HG03175 (cell line): ENCODE results near the gene NEK7.
"Not testable (repeated sequence)": the region's sequence is repeated elsewhere in the genome, so short reads cannot be mapped to it uniquely, and the experiment has no call there.

Experiments
- ATAC-seq: cut with Tn5 transposase; IDR thresholded peaks from one replicate; pipeline ENCODE4 v1.9.1; 2021; ENCODE audit warnings: mild to moderate bottlenecking, moderate library complexity; ENCODE audit not compliant: unreplicated experiment

NEK7 gene

DNA sequence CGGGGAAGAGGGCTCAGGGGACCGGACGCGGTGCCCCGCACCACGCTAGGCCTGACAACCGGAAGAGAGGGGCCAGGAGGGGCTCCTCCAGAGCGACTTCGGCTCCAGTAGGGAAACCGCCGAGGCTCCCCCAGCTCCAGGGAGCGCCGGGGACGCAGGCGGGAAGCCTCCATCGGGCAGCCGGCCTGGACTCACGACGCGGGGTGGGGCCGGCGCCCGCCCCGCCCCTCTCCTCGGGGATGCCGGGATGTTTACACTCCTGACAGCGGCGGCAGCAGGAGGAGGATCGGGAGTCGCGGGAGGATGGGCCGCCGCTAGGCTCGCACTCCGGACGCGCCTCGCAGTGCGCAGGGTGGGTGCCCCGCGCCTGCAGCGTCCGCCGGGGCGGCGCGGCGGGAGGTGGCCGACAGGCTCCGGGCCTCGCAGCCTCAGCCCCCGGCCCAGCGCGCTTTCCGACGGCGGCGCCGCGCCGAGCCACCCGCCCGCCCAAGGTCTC is at the start of gene NEK7:
Gene NEK7 (plus strand): TSS at position 254 of the 496 bp plus-strand sequence. CDS start 75,583 bp downstream, outside the sequence.
- peak; percentile 37 for ATAC-seq

DNA sequence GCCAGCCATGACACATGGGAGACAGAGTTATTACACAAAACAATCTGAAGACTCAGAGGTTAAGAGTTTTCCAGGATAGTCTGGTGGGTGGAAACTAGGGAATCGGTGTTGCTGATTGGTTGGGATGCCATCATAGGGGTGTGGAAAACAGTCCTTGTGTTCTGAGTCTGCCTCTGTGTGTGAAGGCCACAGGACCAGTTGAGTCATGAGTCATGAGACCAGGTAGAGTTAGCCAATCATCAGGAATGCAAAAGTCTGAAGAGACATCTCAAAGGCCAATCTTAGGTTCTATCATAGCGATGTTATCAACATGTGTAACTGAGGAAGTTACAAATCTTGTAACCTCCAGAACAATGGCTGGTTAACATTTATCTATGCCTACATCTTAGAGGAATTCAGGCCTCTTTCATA is 49.7 kb upstream of the NEK7 start:
- no peak for ATAC-seq

DNA sequence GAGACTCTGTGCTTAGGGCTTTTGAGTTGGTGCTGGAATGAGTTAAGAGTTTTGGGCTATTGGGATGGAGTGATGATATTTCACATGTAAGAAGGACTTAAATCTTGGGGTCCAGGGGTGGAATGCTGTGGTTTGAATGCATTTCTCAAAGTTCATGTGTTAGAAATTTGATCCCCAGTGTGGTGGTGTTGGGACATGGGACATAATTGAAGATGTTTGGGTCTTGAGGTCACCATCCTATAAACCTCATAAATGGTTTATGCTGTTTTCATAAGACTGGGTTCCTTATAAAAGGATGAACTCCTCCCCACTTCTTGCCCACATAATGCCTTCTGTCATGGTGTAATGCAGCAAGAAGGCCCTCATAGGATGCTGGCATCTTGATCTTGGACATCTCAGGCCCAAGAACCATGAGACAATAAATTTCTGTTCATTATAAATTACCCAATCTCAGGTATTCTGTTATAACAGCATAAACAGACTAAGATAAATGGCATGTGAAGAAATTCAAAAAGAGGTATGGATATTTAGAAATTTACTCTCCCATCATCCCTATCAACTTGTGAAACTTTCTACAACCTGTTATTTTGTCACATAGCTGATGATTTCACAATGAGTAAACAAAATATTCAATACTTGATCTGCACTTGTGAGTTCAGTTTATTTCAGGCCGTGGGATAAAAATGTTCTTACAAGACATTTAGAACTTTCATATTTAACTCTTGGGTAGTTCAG is 48.0 kb upstream of the NEK7 start:
- no peak for ATAC-seq

- no peak for ATAC-seq
These were observed 47.5 kb upstream of the NEK7 start for GRCh38 chr1:198109371-198109715.

GRCh38 chr1:198113342-198113750 is 43.5 kb upstream of the NEK7 start:
- ATAC-seq = no peak

DNA sequence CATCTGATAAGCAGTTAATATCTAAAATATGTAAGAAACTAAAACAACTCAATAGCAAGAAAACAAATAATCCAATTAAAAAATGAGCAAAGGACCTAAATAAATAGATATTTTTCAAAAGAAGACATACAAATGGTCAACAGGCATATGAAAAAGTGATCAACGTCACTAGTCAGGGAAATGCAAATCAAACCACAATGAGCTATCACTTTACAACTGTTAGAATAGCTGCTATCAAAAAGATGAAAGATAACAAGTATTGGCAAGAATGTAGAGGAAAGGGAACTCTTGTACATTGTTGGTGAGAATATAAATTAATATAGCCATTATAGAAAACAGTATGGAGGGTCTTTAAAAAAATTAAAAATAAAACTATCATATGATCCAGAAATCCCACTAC is 40.7 kb upstream of the NEK7 start:
- no peak for ATAC-seq

DNA sequence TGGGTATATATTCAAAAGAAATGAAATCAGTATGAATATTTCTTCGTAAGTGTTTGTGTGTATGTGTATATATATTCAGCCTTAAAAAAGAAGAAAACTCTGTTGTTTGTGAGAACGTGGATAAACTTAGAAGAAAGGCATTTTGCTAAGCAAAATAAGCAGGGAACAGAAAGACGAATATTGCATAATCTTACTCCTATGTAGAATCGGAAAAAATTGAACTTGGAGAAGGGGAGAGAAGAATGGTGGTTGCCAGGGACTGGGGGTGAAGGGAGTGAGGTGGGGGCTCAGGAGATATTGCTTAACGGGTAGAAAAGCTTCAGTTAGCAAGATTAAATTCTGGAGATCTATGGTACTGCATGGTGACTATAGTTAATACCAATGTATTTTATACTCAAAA is 40.3 kb upstream of the NEK7 start:
- no peak for ATAC-seq

GRCh38 chr1:198117267-198117666 is 39.5 kb upstream of the NEK7 start:
- ATAC-seq = no peak

DNA sequence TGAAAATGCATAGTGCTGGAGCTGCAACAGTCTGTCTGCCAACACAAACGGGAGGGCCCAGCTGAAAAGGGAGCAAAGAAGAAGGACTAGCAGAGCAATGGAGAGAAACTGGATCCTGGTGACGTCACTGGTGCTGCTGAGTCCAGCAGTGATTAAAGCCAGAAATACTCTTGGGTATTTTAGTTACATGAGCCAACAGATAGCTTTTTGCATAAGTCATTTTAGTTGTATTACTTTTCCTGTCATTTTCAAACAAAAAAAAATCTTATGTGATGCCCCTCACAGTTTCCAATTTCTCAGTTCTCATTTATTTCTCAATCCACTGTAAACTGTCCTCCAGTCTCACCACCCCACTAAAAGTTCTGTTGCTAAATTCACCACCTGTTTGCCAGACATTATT is 38.7 kb upstream of the NEK7 start:
- no peak for ATAC-seq

DNA sequence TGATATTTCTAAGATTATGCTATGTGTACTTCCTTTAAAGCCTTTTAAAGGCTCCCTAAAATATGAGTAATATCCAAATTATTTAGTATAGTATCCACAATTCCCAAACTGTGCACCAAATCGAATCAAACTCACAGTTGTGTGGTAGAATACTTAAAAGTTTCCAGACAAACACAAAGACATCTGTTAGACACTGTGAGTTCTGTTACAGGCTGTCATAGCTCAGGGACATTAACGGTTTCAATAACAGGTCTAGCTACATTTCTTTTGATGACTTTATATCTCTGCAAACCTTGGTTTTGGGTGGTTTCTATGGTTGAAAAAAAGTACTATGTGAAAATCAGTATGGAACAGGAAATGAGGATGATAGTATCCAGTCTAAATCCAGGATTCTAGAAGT is 36.9 kb upstream of the NEK7 start:
- ATAC-seq = no peak

- no peak for ATAC-seq
These were observed 35.6 kb upstream of the NEK7 start for GRCh38 chr1:198121056-198121826.

DNA sequence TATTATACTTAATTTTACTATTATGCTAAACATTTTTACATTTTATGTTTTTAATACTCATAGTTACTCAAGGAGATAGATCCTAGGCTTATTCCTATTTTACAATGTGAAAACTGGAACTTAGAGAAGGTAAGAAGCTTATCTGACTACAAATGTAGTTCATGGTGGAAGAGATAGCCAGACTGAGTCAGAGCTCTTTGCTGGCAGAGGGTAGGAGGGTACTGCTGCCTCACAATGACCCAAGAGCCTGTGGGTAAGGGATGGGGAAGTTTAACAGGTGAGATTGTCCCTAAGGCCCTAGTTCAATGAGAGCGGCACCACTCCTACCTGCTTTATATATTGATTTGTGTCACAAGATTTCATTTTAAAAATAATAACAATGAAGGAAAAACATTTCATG is 34.1 kb upstream of the NEK7 start:
- no peak for ATAC-seq

- ATAC-seq = no peak
These were observed 33.7 kb upstream of the NEK7 start for GRCh38 chr1:198123133-198123532.

- ATAC-seq = no peak
These were observed 32.1 kb upstream of the NEK7 start for GRCh38 chr1:198124673-198125072.

DNA sequence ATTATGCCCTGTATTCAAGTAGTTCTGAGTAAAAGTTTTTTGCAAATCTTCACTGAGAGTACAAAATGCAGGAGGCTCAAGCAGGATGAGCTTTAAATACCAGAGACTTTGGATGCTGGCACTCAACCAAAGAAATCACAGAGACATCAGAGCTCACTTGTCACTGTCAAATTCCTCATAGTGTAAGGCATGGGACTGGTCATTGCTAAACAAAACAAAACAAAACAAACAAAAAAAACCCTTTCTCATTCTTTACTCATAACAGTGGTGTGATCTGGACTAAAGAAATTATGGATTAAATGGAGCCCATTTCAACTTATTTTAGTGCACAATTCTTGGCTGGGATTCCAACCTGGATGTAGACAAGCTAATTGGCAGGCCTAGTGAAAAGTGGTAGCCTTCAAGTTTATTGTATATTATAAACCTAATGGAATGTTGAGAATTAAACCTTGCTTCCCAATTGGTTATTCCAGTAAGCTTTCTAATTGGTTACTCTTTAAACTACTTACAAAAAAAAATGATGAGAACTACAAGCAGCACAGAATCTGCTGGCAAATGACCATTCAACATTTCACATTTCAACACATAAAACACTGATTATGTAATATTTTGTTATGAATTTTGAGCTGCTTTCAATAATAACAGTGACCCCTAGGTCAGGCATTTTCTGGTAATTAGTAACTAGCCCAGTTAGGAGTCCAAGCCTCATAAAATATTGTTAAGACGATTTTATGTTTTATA is 30.6 kb upstream of the NEK7 start:
- ATAC-seq = no peak

DNA sequence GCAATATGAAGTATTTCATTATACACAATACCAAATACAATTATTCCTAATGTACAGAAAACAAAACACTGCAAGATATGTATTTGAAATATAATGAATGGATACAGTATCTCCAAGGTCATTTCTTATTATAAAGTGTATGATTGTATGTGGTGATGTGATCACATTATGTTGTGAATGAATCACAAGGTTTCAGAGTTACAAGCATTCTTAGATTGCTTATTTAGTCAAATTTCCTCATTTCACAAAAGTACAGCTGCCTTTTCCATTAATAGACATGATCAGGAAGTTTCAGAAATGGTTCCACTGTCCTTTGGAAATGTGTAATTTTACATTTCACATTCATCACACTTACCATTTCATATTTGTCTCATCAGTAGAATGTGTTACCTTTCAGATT is 28.3 kb upstream of the NEK7 start:
- ATAC-seq = no peak

GRCh38 chr1:198130053-198130452 is 26.7 kb upstream of the NEK7 start:
- ATAC-seq = not testable (repeated sequence)

- ATAC-seq = peak; percentile 73
These were observed 24.6 kb upstream of the NEK7 start for GRCh38 chr1:198132060-198132781.

DNA sequence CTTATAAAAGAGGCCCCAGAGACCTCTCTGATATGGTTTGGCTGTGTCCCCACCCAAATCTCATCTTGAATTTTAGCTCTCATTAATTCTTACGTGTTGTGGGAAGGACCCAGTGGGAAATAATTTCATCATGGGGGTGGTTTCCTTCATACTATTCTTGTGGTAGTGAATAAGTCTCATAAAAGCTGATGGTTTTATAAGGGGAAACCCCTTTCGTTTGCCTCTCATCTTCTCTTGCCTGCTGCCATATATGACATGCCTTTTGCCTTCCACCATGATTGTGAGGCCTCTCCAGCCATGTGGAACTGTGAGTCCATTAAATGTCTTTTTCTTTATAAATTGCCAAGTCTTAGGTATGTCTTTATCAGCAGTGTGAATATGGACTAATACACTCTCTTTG is 22.5 kb upstream of the NEK7 start:
- ATAC-seq = no peak

- no peak for ATAC-seq
These were observed 21.4 kb upstream of the NEK7 start for GRCh38 chr1:198135366-198135765.
